GM23338 (cell line): ENCODE results near the gene EML3. TPM values are rescaled to one million over a fixed set of nuclear protein-coding genes. Genes with fewer than 3 reads are reported as not detected.

ENCODE experiments used
- ATAC-seq: fragments of 200-7000 bp; cut with Tn5 transposase; 3 replicates; pipeline ENCODE4 v1.9.1; 2020
- DNase-seq: peaks from one replicate; pipeline ENCODE4 v3.0.0-alpha.2; 2015; ENCODE audit warnings: low spot score
- H2AFZ ChIP-seq: fragments of 200-600 bp; sonication (generic); 2 replicates; pipeline ENCODE4 v1.8.0; 2016; ENCODE audit warnings: antibody characterized with exemption, mild to moderate bottlenecking, moderate library complexity
- H3F3A ChIP-seq: fragments of 200-600 bp; sonication (generic); replicated peaks from 2 replicates; pipeline ENCODE4 v1.8.0; 2017; ENCODE audit warnings: antibody characterized with exemption, mixed run types, low read depth
- H3K27ac ChIP-seq: fragments of 200-600 bp; sonication (generic); 2 replicates; pipeline ENCODE4 v1.6.1; 2016; ENCODE audit warnings: low read depth
- H3K27me3 ChIP-seq: fragments of 200-600 bp; sonication (generic); 2 replicates; pipeline ENCODE4 v1.8.0; 2016; ENCODE audit warnings: mild to moderate bottlenecking, mixed run types, moderate library complexity; ENCODE audit not compliant: insufficient read depth
- H3K36me3 ChIP-seq: fragments of 200-600 bp; sonication (generic); 2 replicates; pipeline ENCODE4 v1.8.0; 2016; ENCODE audit warnings: mild to moderate bottlenecking; ENCODE audit not compliant: insufficient read depth
- H3K4me1 ChIP-seq: fragments of 200-600 bp; sonication (generic); 2 replicates; pipeline ENCODE4 v1.8.0; 2016; ENCODE audit warnings: mild to moderate bottlenecking, moderate library complexity; ENCODE audit not compliant: insufficient read depth
- H3K4me2 ChIP-seq: fragments of 200-600 bp; sonication (generic); 2 replicates; pipeline ENCODE4 v1.7.1; 2017; ENCODE audit warnings: mixed run types
- H3K4me3 ChIP-seq: fragments of 200-600 bp; sonication (generic); 2 replicates; pipeline ENCODE4 v1.6.1; 2016; ENCODE audit warnings: mixed run types
- H3K79me2 ChIP-seq: fragments of 200-600 bp; sonication (generic); replicated peaks from 2 replicates; pipeline ENCODE4 v1.8.0; 2017; ENCODE audit warnings: mild to moderate bottlenecking; ENCODE audit not compliant: insufficient read depth
- H3K9me2 ChIP-seq: fragments of 200-600 bp; sonication (generic); 2 replicates; pipeline ENCODE4 v1.8.0; 2017; ENCODE audit not compliant: insufficient read depth
- H4K20me1 ChIP-seq: fragments of 200-600 bp; sonication (generic); replicated peaks from 2 replicates; pipeline ENCODE4 v1.8.0; 2017; ENCODE audit warnings: mild to moderate bottlenecking; ENCODE audit not compliant: insufficient read depth
- H3K27ac Mint-ChIP-seq: 2 replicates; pipeline ENCODE4 v1.8.0; 2020; ENCODE audit warnings: inconsistent platforms, mild to moderate bottlenecking, moderate library complexity, mixed read lengths
- H3K27me3 Mint-ChIP-seq: 3 replicates; pipeline ENCODE4 v1.8.0; 2022; ENCODE audit warnings: low read depth, mild to moderate bottlenecking, moderate library complexity, mixed read lengths, inconsistent platforms; ENCODE audit not compliant: insufficient read depth, poor library complexity
- H3K36me3 Mint-ChIP-seq: 3 replicates; pipeline ENCODE4 v1.8.0; 2021; ENCODE audit warnings: low read depth, mild to moderate bottlenecking, inconsistent platforms, moderate library complexity, mixed read lengths
- H3K4me1 Mint-ChIP-seq: 3 replicates; pipeline ENCODE4 v1.8.0; 2020; ENCODE audit warnings: mild to moderate bottlenecking, inconsistent platforms, mixed read lengths
- H3K4me3 Mint-ChIP-seq: 3 replicates; pipeline ENCODE4 v1.8.0; 2021; ENCODE audit warnings: moderate library complexity, mild to moderate bottlenecking, inconsistent platforms, mixed read lengths
- H3K9me3 Mint-ChIP-seq: 3 replicates; pipeline ENCODE4 v1.8.0; 2020; ENCODE audit warnings: moderate library complexity, mild to moderate bottlenecking, inconsistent platforms, mixed read lengths
- CREB1 ChIP-seq: fragments of 250-450 bp; sonication (Bioruptor Pico); IDR thresholded peaks from 2 replicates; pipeline ENCODE4 v1.5.0; 2020; ENCODE audit warnings: low read depth, mild to moderate bottlenecking, moderate library complexity
- POLR2AphosphoS5 ChIP-seq: IDR thresholded peaks from 2 replicates; pipeline ENCODE4 v1.6.1; 2016; ENCODE audit warnings: antibody characterized with exemption, low read depth
- STAT1 ChIP-seq: IDR thresholded peaks from one replicate; pipeline ENCODE4 v1.6.1; 2016; ENCODE audit warnings: antibody characterized with exemption; ENCODE audit not compliant: unreplicated experiment
- long read RNA-seq: library from polyadenylated mRNA; unstranded; transcript quantifications from one replicate; pipeline ENCODE4 v2.0.0, GENCODE V29; 2020; ENCODE audit not compliant: unreplicated experiment
- polyA plus RNA-seq: library from polyadenylated mRNA; unstranded; fragments of >200 nt; fragmentation: Nextera tagmentation; extraction: Ambion mirVana; gene quantifications from 2 replicates; pipeline ENCODE4 v1.2.1, GENCODE V29; 2016
- total RNA-seq: library from RNA; depleted of rRNA; stranded (reverse); fragments of >200 nt; shearing (Covaris generic); gene quantifications from 2 replicates; pipeline ENCODE4 v1.2.3, GENCODE V29; 2014; rRNA removed
- TF ChIP-seq, protein P1 (sequence below), 2 experiments: fragments of 200-600 bp in 1 of 2; sonication (generic) in 1 of 2; conservative IDR thresholded peaks; 2 replicates each; pipeline versions ENCODE4 v1.5.1 to v1.6.1; 2016 to 2017; ENCODE audit warnings: antibody characterized with exemption in 2 of 2, low read depth in 2 of 2, mild to moderate bottlenecking in 2 of 2, moderate library complexity in 1 of 2
- TF ChIP-seq, protein P2 (sequence below): fragments of 250-450 bp; sonication (Bioruptor Pico); IDR thresholded peaks from 2 replicates; pipeline ENCODE4 v1.5.0; 2020; ENCODE audit warnings: mild to moderate bottlenecking, moderate library complexity

The EML3 gene, protein sequence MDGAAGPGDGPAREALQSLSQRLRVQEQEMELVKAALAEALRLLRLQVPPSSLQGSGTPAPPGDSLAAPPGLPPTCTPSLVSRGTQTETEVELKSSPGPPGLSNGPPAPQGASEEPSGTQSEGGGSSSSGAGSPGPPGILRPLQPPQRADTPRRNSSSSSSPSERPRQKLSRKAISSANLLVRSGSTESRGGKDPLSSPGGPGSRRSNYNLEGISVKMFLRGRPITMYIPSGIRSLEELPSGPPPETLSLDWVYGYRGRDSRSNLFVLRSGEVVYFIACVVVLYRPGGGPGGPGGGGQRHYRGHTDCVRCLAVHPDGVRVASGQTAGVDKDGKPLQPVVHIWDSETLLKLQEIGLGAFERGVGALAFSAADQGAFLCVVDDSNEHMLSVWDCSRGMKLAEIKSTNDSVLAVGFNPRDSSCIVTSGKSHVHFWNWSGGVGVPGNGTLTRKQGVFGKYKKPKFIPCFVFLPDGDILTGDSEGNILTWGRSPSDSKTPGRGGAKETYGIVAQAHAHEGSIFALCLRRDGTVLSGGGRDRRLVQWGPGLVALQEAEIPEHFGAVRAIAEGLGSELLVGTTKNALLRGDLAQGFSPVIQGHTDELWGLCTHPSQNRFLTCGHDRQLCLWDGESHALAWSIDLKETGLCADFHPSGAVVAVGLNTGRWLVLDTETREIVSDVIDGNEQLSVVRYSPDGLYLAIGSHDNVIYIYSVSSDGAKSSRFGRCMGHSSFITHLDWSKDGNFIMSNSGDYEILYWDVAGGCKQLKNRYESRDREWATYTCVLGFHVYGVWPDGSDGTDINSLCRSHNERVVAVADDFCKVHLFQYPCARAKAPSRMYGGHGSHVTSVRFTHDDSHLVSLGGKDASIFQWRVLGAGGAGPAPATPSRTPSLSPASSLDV
- total RNA-seq (17.1 and 19.3 TPM in 2 replicates), polyA plus RNA-seq (15.4 and 15.5 TPM in 2 replicates)
- long read RNA-seq, partial matches to known transcripts, result 2 of 3 reads
- long read RNA-seq, other reads (novel, unspliced or antisense), result 1 of 3 reads

DNA sequence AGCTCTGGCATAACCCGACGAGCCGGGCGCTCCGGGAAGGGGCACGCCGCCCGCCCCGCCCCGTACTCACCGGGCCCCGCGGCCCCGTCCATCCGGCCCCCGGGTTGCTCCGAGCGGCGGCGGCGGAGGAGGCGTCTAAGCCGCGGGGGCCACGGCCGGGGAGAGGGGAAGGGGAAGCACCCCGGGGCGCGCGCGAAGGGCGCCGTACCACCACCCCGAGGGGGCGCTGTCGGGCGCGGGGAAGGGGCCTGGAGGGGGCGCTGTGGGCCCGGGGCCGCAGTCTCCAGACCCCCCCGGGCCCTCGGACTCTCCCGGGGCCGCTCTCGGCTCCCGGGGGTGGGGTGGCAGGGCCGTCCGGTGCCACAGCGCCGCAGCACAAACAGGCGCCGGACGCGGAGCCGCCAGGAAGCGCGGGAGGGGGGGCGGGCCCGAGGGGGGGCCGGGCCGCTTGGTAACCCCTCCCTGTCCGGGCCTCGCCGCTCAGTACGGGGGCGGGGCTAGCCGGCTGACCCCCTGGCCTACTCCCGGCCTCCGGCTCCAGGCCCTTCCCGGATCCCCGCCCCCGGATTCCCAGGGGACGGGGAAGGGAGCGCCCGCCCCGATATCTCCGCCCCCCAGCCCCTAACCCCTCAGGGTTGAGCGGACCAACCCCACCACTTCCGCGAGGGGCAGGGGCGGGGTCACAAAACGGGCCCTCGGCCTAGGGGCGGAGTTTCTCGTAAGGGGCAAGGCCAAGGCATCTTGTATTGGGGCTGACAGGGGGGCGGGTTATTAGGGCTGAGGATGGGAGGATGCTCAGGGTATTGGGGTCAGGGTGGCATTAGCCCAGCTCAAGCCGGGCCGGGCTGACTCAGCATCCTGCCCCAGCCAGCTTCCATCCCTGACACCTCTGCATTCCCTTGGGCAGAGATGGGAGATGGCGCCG is at the start of gene EML3, which contains the start of gene ROM1:
TSS of gene EML3 (minus strand) at position 410 of the 925 bp plus-strand sequence. CDS start at position 92, 318 bp downstream.
TSS of gene ROM1 (plus strand) at position 892 of the 925 bp plus-strand sequence. CDS start at position 917, 25 bp downstream.
- Mint-ChIP-seq H3K36me3 (peaks cover 12% of the 10 kb centered on the region), H3K27ac (peak within 1 kb of the TSS; percentile 81), H3K27me3 (peaks cover 26% of the 10 kb centered on the region), H3K4me1 (peaks cover 37% of the 10 kb centered on the region), H3K4me3 (peak within 1 kb of the TSS; percentile 85), H3K9me3 (peaks cover 4% of the 10 kb centered on the region; the same call in 2 of the 3 replicates)
- Histone ChIP-seq H3K4me2 (peak within 1 kb of the TSS; percentile 96), H3K9me2 (no peaks in the 10 kb centered on the region), H2AFZ (peak within 1 kb of the TSS; percentile 98), H4K20me1 (no peaks in the 10 kb centered on the region), H3K4me1 (peaks cover 8% of the 10 kb centered on the region; the same call in 1 of the 2 replicates), H3K36me3 (no peaks in the 10 kb centered on the region), H3K79me2 (no peaks in the 10 kb centered on the region), H3K27ac (peak within 1 kb of the TSS; percentile 69; the same call in 1 of the 2 replicates), H3F3A (peaks cover 18% of the 10 kb centered on the region), H3K27me3 (peaks cover 11% of the 10 kb centered on the region; the same call in 1 of the 2 replicates), H3K4me3 (peak within 1 kb of the TSS; percentile 83)
- ATAC-seq (peak; percentile 87), DNase-seq (peak; percentile 97)
- TF ChIP-seq POLR2AphosphoS5 (peak; percentile 27; the same call in 1 of the 2 replicates), STAT1 (no peak), CREB1 (0 out of 2 replicates have a peak, but pooled peaks have one; percentile 38)
- TF ChIP-seq, protein P1, sequence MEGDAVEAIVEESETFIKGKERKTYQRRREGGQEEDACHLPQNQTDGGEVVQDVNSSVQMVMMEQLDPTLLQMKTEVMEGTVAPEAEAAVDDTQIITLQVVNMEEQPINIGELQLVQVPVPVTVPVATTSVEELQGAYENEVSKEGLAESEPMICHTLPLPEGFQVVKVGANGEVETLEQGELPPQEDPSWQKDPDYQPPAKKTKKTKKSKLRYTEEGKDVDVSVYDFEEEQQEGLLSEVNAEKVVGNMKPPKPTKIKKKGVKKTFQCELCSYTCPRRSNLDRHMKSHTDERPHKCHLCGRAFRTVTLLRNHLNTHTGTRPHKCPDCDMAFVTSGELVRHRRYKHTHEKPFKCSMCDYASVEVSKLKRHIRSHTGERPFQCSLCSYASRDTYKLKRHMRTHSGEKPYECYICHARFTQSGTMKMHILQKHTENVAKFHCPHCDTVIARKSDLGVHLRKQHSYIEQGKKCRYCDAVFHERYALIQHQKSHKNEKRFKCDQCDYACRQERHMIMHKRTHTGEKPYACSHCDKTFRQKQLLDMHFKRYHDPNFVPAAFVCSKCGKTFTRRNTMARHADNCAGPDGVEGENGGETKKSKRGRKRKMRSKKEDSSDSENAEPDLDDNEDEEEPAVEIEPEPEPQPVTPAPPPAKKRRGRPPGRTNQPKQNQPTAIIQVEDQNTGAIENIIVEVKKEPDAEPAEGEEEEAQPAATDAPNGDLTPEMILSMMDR (conservative IDR thresholded peaks at IDR 0.05; ENCODE audit: low read depth in 2 of 2), result peak; percentile 67 to 91
- TF ChIP-seq, protein P2, sequence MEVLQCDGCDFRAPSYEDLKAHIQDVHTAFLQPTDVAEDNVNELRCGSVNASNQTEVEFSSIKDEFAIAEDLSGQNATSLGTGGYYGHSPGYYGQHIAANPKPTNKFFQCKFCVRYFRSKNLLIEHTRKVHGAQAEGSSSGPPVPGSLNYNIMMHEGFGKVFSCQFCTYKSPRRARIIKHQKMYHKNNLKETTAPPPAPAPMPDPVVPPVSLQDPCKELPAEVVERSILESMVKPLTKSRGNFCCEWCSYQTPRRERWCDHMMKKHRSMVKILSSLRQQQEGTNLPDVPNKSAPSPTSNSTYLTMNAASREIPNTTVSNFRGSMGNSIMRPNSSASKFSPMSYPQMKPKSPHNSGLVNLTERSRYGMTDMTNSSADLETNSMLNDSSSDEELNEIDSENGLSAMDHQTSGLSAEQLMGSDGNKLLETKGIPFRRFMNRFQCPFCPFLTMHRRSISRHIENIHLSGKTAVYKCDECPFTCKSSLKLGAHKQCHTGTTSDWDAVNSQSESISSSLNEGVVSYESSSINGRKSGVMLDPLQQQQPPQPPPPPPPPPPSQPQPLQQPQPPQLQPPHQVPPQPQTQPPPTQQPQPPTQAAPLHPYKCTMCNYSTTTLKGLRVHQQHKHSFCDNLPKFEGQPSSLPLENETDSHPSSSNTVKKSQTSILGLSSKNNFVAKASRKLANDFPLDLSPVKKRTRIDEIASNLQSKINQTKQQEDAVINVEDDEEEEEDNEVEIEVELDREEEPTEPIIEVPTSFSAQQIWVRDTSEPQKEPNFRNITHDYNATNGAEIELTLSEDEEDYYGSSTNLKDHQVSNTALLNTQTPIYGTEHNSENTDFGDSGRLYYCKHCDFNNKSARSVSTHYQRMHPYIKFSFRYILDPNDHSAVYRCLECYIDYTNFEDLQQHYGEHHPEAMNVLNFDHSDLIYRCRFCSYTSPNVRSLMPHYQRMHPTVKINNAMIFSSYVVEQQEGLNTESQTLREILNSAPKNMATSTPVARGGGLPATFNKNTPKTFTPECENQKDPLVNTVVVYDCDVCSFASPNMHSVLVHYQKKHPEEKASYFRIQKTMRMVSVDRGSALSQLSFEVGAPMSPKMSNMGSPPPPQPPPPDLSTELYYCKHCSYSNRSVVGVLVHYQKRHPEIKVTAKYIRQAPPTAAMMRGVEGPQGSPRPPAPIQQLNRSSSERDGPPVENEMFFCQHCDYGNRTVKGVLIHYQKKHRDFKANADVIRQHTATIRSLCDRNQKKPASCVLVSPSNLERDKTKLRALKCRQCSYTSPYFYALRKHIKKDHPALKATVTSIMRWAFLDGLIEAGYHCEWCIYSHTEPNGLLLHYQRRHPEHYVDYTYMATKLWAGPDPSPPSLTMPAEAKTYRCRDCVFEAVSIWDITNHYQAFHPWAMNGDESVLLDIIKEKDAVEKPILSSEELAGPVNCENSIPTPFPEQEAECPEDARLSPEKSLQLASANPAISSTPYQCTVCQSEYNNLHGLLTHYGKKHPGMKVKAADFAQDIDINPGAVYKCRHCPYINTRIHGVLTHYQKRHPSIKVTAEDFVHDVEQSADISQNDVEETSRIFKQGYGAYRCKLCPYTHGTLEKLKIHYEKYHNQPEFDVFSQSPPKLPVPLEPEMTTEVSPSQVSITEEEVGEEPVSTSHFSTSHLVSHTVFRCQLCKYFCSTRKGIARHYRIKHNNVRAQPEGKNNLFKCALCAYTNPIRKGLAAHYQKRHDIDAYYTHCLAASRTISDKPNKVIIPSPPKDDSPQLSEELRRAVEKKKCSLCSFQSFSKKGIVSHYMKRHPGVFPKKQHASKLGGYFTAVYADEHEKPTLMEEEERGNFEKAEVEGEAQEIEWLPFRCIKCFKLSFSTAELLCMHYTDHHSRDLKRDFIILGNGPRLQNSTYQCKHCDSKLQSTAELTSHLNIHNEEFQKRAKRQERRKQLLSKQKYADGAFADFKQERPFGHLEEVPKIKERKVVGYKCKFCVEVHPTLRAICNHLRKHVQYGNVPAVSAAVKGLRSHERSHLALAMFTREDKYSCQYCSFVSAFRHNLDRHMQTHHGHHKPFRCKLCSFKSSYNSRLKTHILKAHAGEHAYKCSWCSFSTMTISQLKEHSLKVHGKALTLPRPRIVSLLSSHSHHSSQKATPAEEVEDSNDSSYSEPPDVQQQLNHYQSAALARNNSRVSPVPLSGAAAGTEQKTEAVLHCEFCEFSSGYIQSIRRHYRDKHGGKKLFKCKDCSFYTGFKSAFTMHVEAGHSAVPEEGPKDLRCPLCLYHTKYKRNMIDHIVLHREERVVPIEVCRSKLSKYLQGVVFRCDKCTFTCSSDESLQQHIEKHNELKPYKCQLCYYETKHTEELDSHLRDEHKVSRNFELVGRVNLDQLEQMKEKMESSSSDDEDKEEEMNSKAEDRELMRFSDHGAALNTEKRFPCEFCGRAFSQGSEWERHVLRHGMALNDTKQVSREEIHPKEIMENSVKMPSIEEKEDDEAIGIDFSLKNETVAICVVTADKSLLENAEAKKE (CRISPR knock-in tag), result no peak
